Trophoblast cell (in vitro differentiated cells and primary cell): ENCODE measurements around the gene TOPAZ1.

Source experiments
- DNase-seq, 2 donors: peaks; one replicate each; pipeline ENCODE4 v3.0.0-alpha.2; 2016
- H2AFZ ChIP-seq: 2 replicates; pipeline ENCODE4 v1.6.1; 2013; ENCODE audit warnings: low read length, moderate library complexity, mild to moderate bottlenecking; ENCODE audit not compliant: insufficient read depth, poor library complexity
- H2AK5ac ChIP-seq: 2 replicates; pipeline ENCODE4 v1.6.1; 2013; ENCODE audit warnings: mild to moderate bottlenecking, low read length
- H2BK120ac ChIP-seq: 2 replicates; pipeline ENCODE4 v1.6.1; 2013; ENCODE audit warnings: low read length, mild to moderate bottlenecking, moderate library complexity; ENCODE audit not compliant: insufficient read depth, poor library complexity
- H2BK12ac ChIP-seq: 2 replicates; pipeline ENCODE4 v1.6.1; 2013; ENCODE audit warnings: mild to moderate bottlenecking, low read length, moderate library complexity
- H2BK5ac ChIP-seq: 2 replicates; pipeline ENCODE4 v1.6.1; 2013; ENCODE audit warnings: low read length, low read depth, moderate library complexity, mild to moderate bottlenecking; ENCODE audit not compliant: poor library complexity
- H3K14ac ChIP-seq: 2 replicates; pipeline ENCODE4 v1.6.1; 2013; ENCODE audit warnings: mild to moderate bottlenecking, low read length
- H3K18ac ChIP-seq: 2 replicates; pipeline ENCODE4 v1.6.1; 2013; ENCODE audit warnings: mild to moderate bottlenecking, low read length
- H3K23ac ChIP-seq: 2 replicates; pipeline ENCODE4 v1.6.1; 2013; ENCODE audit warnings: low read length
- H3K27ac ChIP-seq: 2 replicates; pipeline ENCODE4 v1.5.1; 2013; ENCODE audit warnings: low read depth, mild to moderate bottlenecking, inconsistent platforms, low read length, moderate library complexity
- H3K27me3 ChIP-seq: 2 replicates; pipeline ENCODE4 v1.6.1; 2013; ENCODE audit warnings: inconsistent platforms, mild to moderate bottlenecking, low read length, moderate library complexity; ENCODE audit not compliant: insufficient read depth
- H3K36me3 ChIP-seq, 2 experiments: 1 replicate in 1 of 2; 2 replicates in 1 of 2; pipeline ENCODE4 v1.6.1; 2013; ENCODE audit warnings: low read length in 2 of 2, mild to moderate bottlenecking in 2 of 2, moderate library complexity in 1 of 2; ENCODE audit not compliant: insufficient read depth in 2 of 2, control insufficient read depth in 1 of 2
- H3K4ac ChIP-seq: 2 replicates; pipeline ENCODE4 v1.6.1; 2013; ENCODE audit warnings: low read depth, mild to moderate bottlenecking, low read length, moderate library complexity
- H3K4me1 ChIP-seq, 2 experiments: 1 replicate in 1 of 2; 2 replicates in 1 of 2; pipeline ENCODE4 v1.6.1; 2013; ENCODE audit warnings: low read length in 2 of 2, mild to moderate bottlenecking in 2 of 2, moderate library complexity in 1 of 2; ENCODE audit not compliant: insufficient read depth in 2 of 2, control insufficient read depth in 1 of 2
- H3K4me2 ChIP-seq: 2 replicates; pipeline ENCODE4 v1.6.1; 2013; ENCODE audit warnings: inconsistent platforms, mild to moderate bottlenecking, low read length, moderate library complexity
- H3K4me3 ChIP-seq: 2 replicates; pipeline ENCODE4 v1.5.1; 2013; ENCODE audit warnings: mild to moderate bottlenecking, low read depth, low read length, inconsistent platforms
- H3K79me1 ChIP-seq: one replicate; pipeline ENCODE4 v1.6.1; 2013; ENCODE audit warnings: low read length
- H3K79me2 ChIP-seq: 2 replicates; pipeline ENCODE4 v1.6.1; 2013; ENCODE audit warnings: low read length, mild to moderate bottlenecking; ENCODE audit not compliant: control insufficient read depth, insufficient read depth, poor library complexity
- H3K9ac ChIP-seq: 2 replicates; pipeline ENCODE4 v1.6.1; 2013; ENCODE audit warnings: mild to moderate bottlenecking, low read length
- H3K9me3 ChIP-seq: 2 replicates; pipeline ENCODE4 v1.6.1; 2013; ENCODE audit warnings: low read depth, mild to moderate bottlenecking, control low read depth, inconsistent platforms, low read length; ENCODE audit not compliant: insufficient read depth
- H4K12ac ChIP-seq: 2 replicates; pipeline ENCODE4 v1.6.1; 2013; ENCODE audit warnings: low read depth, mild to moderate bottlenecking, low read length, moderate library complexity
- H4K8ac ChIP-seq: 2 replicates; pipeline ENCODE4 v1.6.1; 2013; ENCODE audit warnings: low read depth, mild to moderate bottlenecking, low read length, moderate library complexity
- H4K91ac ChIP-seq: one replicate; pipeline ENCODE4 v1.6.1; 2013; ENCODE audit warnings: low read depth, mild to moderate bottlenecking, low read length, moderate library complexity
- WGBS: extraction: QIAGEN DNeasy Blood & Tissue Kit; methylation state at CpG from one replicate; pipeline ENCODE4 v1.1.7; 2013; ENCODE audit warnings: missing lambda C conversion rate; ENCODE audit not compliant: insufficient read length, insufficient coverage; ENCODE audit errors: extremely low coverage; 5-methylcytosine and 5-hydroxymethylcytosine counted together

The TOPAZ1 gene

DNA sequence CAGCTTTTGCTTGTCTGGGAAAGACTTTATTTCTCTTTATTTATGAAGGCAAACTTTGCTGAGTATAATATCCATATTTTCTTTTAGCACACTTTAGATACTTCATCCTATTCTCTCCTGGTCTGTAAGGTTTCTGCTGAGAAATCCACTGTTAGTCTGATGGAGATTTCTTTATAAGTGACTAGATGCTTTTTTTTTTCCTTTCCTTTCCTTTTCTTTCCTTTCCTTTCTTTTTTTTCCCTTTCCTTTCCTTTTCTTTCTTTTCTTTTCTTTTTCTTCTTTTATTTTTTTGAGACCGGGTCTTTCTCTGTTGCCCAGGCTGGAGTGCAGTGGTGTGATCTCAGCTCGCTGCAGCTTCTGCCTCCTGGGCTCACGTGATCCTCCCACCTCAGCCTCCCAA, 38.4 kb downstream of the TOPAZ1 start:
- peaks cover 0 to 6% of the 10 kb centered on the region in 2 experiments for H3K4me1 ChIP-seq
- H3K4me3 ChIP-seq = no peak overlapping the region
- no peak overlapping the region for H4K12ac ChIP-seq
- H3K79me1 ChIP-seq = no peaks in the 10 kb centered on the region
- no peak overlapping the region for H3K4ac ChIP-seq
- no peaks in the 10 kb centered on the region for H3K9me3 ChIP-seq
- H2BK12ac ChIP-seq = no peak overlapping the region
- H3K27ac ChIP-seq = no peak overlapping the region
- no peak overlapping the region for H3K18ac ChIP-seq
- WGBS = no CpG with 5 or more reads among the region's 3 CpGs
- H4K91ac ChIP-seq = no peak overlapping the region
- H2BK5ac ChIP-seq = no peak overlapping the region
- no peak overlapping the region for H3K23ac ChIP-seq
- no peak for DNase-seq
- H3K4me2 ChIP-seq = no peak overlapping the region
- H2AK5ac ChIP-seq = no peak overlapping the region
- H3K27me3 ChIP-seq = no peaks in the 10 kb centered on the region
- H3K79me2 ChIP-seq = no peaks in the 10 kb centered on the region
- no peak overlapping the region for H3K14ac ChIP-seq
- no peak overlapping the region for H3K9ac ChIP-seq
- no peak overlapping the region for H4K8ac ChIP-seq
- H2AFZ ChIP-seq = no peak overlapping the region
- no peaks in the 10 kb centered on the region for H3K36me3 ChIP-seq
- H2BK120ac ChIP-seq = no peak overlapping the region

DNA sequence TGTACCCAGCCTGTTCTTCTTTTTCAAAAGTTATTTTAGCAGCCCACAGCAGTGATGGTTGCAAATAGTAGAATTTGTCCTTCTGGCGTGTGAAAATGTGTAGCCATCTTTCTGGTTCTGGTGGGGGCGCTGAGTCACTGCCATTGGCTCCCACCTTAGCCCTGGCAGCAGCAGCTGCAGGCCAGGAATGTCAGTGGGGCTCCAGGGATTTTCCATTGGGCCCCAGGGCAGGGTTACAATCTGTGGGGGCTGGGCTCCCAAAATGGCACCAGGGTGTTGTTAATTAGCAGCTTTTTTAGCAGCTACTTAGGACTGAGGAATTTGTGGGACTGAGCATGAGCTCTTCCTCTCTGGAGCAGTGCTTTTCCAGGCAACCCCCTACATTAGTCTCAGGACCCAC, 38.9 kb downstream of the TOPAZ1 start:
- no peak overlapping the region for H4K12ac ChIP-seq
- no peak overlapping the region for H2BK5ac ChIP-seq
- no peaks in the 10 kb centered on the region for H3K79me2 ChIP-seq
- no peak overlapping the region for H3K4ac ChIP-seq
- no peak overlapping the region for H2BK120ac ChIP-seq
- DNase-seq = no peak
- H2AK5ac ChIP-seq = no peak overlapping the region
- no peak overlapping the region for H4K8ac ChIP-seq
- H3K27me3 ChIP-seq = no peaks in the 10 kb centered on the region
- no peak overlapping the region for H3K18ac ChIP-seq
- no peak overlapping the region for H3K4me3 ChIP-seq
- H3K36me3 ChIP-seq = peaks cover 0 to 2% of the 10 kb centered on the region in 2 experiments
- H4K91ac ChIP-seq = no peak overlapping the region
- H3K4me1 ChIP-seq = peaks cover 0 to 6% of the 10 kb centered on the region in 2 experiments
- H3K9me3 ChIP-seq = no peaks in the 10 kb centered on the region
- no peak overlapping the region for H3K9ac ChIP-seq
- H3K79me1 ChIP-seq = no peaks in the 10 kb centered on the region
- H2AFZ ChIP-seq = no peak overlapping the region
- no peak overlapping the region for H3K14ac ChIP-seq
- H3K4me2 ChIP-seq = no peak overlapping the region
- no CpG with 5 or more reads among the region's 2 CpGs for WGBS
- H3K27ac ChIP-seq = no peak overlapping the region
- H2BK12ac ChIP-seq = no peak overlapping the region
- no peak overlapping the region for H3K23ac ChIP-seq

DNA sequence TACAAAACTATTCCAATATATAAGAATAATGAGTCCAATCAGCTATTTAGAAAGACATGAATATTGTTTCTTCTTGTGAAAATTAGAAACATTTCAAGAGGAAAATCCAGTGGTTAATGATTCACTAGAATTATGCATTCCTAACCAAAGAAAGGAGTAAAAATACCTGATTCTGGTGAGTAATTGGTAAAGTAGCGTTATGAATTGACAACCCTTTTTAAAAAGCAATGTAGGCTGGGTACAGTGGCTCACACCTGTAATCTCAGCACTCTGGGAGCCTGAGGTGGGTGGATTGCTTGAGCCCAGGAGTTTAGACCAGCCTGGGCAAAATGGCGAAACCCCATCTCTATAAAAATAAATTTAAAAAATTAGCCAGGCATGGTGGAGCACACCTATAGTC, 43.3 kb downstream of the TOPAZ1 start:
- Histone ChIP-seq H2BK12ac (no peak overlapping the region), H3K9ac (no peak overlapping the region), H3K4me2 (no peak overlapping the region), H3K18ac (no peak overlapping the region), H3K4me3 (no peak overlapping the region), H3K4ac (no peak overlapping the region), H3K27ac (no peak overlapping the region), H3K27me3 (no peaks in the 10 kb centered on the region), H4K8ac (no peak overlapping the region), H3K79me1 (no peaks in the 10 kb centered on the region), H3K36me3 (peaks cover 0 to 2% of the 10 kb centered on the region in 2 experiments), H3K4me1 (peaks cover 0 to 6% of the 10 kb centered on the region in 2 experiments), H3K79me2 (no peaks in the 10 kb centered on the region), H2BK120ac (no peak overlapping the region), H3K23ac (no peak overlapping the region), H4K91ac (no peak overlapping the region), H2AK5ac (no peak overlapping the region), H3K9me3 (no peaks in the 10 kb centered on the region), H3K14ac (no peak overlapping the region), H4K12ac (no peak overlapping the region), H2BK5ac (no peak overlapping the region), H2AFZ (no peak overlapping the region)
- no CpG with 5 or more reads among the region's 2 CpGs for WGBS
- no peak for DNase-seq

DNA sequence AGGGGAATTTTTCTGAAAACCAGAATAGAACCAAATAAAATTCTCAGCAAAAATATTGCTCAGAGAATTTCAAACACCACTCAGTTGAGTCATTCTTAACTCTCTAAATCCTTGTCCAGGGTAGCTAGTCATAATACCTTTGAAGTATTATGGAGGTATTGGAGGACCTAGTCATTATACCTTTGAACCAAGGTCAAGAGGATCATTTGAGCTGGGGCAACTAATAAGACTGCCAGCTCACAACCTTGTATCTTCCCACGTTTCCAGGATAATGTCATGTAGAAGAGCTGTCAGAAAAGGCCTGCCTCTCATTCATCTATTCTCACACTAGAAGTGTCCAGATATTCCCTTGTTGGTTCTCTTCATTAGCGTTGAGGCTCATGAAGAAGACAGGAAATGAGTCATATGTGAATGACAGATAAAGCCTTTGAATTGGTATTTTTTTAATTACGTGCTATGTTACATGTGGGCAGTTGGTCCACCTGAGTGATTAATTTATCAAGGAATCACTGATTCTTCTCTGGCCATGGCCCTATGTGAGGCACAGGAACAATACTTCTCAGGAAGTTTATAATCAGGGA, 48.3 kb downstream of the TOPAZ1 start:
- no peak overlapping the region for H3K14ac ChIP-seq
- H2BK12ac ChIP-seq = no peak overlapping the region
- no peak overlapping the region for H3K4me2 ChIP-seq
- no peak for DNase-seq
- H3K23ac ChIP-seq = no peak overlapping the region
- no peak overlapping the region for H2BK5ac ChIP-seq
- H4K8ac ChIP-seq = no peak overlapping the region
- no peak overlapping the region for H4K91ac ChIP-seq
- H3K4me1 ChIP-seq = no peaks in the 10 kb centered on the region
- no peak overlapping the region for H3K27ac ChIP-seq
- no peak overlapping the region for H4K12ac ChIP-seq
- no peak overlapping the region for H3K4me3 ChIP-seq
- H3K27me3 ChIP-seq = no peaks in the 10 kb centered on the region
- H3K79me2 ChIP-seq = no peaks in the 10 kb centered on the region
- H3K9me3 ChIP-seq = no peaks in the 10 kb centered on the region
- H3K79me1 ChIP-seq = no peaks in the 10 kb centered on the region
- no CpG with 5 or more reads among the region's 3 CpGs for WGBS
- no peak overlapping the region for H2AK5ac ChIP-seq
- H2BK120ac ChIP-seq = no peak overlapping the region
- H3K4ac ChIP-seq = no peak overlapping the region
- H3K36me3 ChIP-seq = peaks cover 0 to 2% of the 10 kb centered on the region in 2 experiments
- H2AFZ ChIP-seq = no peak overlapping the region
- no peak overlapping the region for H3K18ac ChIP-seq
- H3K9ac ChIP-seq = no peak overlapping the region
